ENCODE measurements around the gene ASTN2. TPM values are rescaled to one million over a fixed set of nuclear protein-coding genes. Genes with fewer than 3 reads are reported as not detected.

The ASTN2 gene
- total and polyA plus RNA-seq, 4 donors, result 0.57 to 2.9 (median 1.4) TPM

DNA sequence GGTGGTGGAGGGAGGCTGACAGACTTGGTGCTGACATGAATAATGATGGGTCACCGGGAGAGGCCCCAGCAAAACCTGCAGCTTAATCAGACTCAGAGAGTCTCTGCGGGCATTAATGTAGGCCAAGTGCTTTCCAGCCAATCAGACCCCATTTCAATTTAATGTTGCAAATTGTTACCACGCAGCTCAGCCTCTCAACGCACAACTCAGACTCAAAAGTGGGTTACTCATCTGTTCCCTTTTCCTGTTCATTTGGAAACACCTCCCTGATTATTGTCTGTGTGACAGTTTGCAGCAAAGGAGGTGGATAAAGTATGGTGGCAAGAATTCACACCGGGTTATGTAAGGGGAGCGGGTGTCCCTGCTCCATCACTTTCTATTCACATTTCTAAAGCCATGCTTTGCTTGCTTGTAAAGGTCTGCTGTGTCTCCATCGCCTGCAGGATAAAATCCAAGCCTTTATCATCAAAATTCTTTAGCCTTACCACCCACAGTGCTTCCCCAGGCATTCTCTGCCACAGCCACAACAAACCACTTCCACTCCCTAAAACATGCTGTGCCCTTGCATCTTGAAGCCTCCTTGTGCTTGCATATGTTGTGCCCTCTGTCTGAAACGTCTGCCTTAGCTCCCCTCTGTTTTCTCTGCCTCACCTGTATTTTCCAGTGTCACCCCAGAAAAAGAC lies 156.5 kb downstream of the ASTN2 start:
- Histone ChIP-seq H3K36me3 (ENCODE audit: control insufficient read depth in 4 of 4, insufficient read depth in 3 of 4, low read depth in 1 of 4, low read length in 3 of 4) (no peaks in the 10 kb centered on the region), H3K9ac (ENCODE audit: low read depth in 1 of 2, low read length in 2 of 2) (no peak overlapping the region), H3K9me3 (ENCODE audit: control insufficient read depth in 4 of 4, low read length in 3 of 4) (no peaks in the 10 kb centered on the region), H3K27me3 (ENCODE audit: control insufficient read depth in 4 of 4, insufficient read depth in 4 of 4, low read length in 3 of 4) (peaks cover 0 to 10% (median 4%) of the 10 kb centered on the region in 4 donors), H3K27ac (ENCODE audit: low read depth in 1 of 2, low read length in 2 of 2) (no peak overlapping the region), H3K4me1 (ENCODE audit: control insufficient read depth in 4 of 4, insufficient read depth in 4 of 4, low read length in 3 of 4) (no peaks in the 10 kb centered on the region), H3K4me3 (ENCODE audit: low read depth in 1 of 3, low read length in 3 of 3) (no peak overlapping the region)
- WGBS, result 63% methylated on average over 8 of the region's 8 CpGs
- TF ChIP-seq YY1 (IDR thresholded peaks at IDR 0.05) (no peak), NR2F2 (IDR thresholded peaks at IDR 0.05) (no peak), HNF4G (IDR thresholded peaks at IDR 0.05) (no peak), RAD21 (IDR thresholded peaks at IDR 0.05) (no peak), FOXA2 (IDR thresholded peaks at IDR 0.05) (no peak), GABPA (IDR thresholded peaks at IDR 0.05 in 1 of 2, conservative IDR thresholded peaks at IDR 0.05 in 1 of 2) (no peak), SP1 (IDR thresholded peaks at IDR 0.05) (no peak), EGR1 (IDR thresholded peaks at IDR 0.05; ENCODE audit: low read depth in 2 of 2) (no peak), JUND (IDR thresholded peaks at IDR 0.05) (no peak), RXRA (IDR thresholded peaks at IDR 0.05) (no peak), FOXA1 (IDR thresholded peaks at IDR 0.05) (no peak), TAF1 (conservative IDR thresholded peaks at IDR 0.05) (no peak)
- TF ChIP-seq, protein P1, sequence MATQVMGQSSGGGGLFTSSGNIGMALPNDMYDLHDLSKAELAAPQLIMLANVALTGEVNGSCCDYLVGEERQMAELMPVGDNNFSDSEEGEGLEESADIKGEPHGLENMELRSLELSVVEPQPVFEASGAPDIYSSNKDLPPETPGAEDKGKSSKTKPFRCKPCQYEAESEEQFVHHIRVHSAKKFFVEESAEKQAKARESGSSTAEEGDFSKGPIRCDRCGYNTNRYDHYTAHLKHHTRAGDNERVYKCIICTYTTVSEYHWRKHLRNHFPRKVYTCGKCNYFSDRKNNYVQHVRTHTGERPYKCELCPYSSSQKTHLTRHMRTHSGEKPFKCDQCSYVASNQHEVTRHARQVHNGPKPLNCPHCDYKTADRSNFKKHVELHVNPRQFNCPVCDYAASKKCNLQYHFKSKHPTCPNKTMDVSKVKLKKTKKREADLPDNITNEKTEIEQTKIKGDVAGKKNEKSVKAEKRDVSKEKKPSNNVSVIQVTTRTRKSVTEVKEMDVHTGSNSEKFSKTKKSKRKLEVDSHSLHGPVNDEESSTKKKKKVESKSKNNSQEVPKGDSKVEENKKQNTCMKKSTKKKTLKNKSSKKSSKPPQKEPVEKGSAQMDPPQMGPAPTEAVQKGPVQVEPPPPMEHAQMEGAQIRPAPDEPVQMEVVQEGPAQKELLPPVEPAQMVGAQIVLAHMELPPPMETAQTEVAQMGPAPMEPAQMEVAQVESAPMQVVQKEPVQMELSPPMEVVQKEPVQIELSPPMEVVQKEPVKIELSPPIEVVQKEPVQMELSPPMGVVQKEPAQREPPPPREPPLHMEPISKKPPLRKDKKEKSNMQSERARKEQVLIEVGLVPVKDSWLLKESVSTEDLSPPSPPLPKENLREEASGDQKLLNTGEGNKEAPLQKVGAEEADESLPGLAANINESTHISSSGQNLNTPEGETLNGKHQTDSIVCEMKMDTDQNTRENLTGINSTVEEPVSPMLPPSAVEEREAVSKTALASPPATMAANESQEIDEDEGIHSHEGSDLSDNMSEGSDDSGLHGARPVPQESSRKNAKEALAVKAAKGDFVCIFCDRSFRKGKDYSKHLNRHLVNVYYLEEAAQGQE (IDR thresholded peaks at IDR 0.05), result no peak
- TF ChIP-seq, protein P2, sequence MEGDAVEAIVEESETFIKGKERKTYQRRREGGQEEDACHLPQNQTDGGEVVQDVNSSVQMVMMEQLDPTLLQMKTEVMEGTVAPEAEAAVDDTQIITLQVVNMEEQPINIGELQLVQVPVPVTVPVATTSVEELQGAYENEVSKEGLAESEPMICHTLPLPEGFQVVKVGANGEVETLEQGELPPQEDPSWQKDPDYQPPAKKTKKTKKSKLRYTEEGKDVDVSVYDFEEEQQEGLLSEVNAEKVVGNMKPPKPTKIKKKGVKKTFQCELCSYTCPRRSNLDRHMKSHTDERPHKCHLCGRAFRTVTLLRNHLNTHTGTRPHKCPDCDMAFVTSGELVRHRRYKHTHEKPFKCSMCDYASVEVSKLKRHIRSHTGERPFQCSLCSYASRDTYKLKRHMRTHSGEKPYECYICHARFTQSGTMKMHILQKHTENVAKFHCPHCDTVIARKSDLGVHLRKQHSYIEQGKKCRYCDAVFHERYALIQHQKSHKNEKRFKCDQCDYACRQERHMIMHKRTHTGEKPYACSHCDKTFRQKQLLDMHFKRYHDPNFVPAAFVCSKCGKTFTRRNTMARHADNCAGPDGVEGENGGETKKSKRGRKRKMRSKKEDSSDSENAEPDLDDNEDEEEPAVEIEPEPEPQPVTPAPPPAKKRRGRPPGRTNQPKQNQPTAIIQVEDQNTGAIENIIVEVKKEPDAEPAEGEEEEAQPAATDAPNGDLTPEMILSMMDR (IDR thresholded peaks at IDR 0.05; ENCODE audit: low read depth, low read length, missing input control), result no peak
- TF ChIP-seq, protein P3, sequence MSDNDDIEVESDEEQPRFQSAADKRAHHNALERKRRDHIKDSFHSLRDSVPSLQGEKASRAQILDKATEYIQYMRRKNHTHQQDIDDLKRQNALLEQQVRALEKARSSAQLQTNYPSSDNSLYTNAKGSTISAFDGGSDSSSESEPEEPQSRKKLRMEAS (IDR thresholded peaks at IDR 0.05), result no peak
- TF ChIP-seq, protein P4, sequence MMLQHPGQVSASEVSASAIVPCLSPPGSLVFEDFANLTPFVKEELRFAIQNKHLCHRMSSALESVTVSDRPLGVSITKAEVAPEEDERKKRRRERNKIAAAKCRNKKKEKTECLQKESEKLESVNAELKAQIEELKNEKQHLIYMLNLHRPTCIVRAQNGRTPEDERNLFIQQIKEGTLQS (IDR thresholded peaks at IDR 0.05), result no peak
- no peak for DNase-seq (ENCODE audit: low spot score)

GRCh38 chr9:117253261-117253660 lies 161.6 kb downstream of the ASTN2 start:
- WGBS, result 36% methylated on average over 2 of the region's 2 CpGs
- H3K36me3 ChIP-seq (ENCODE audit: control insufficient read depth in 4 of 4, insufficient read depth in 3 of 4, low read depth in 1 of 4, low read length in 3 of 4), result no peaks in the 10 kb centered on the region
- DNase-seq (ENCODE audit: low spot score), result no peak
- no peaks in the 10 kb centered on the region for H3K4me1 ChIP-seq (ENCODE audit: control insufficient read depth in 4 of 4, insufficient read depth in 4 of 4, low read length in 3 of 4)
- H3K4me3 ChIP-seq (ENCODE audit: low read depth in 1 of 3, low read length in 3 of 3), result no peak overlapping the region
- no peak overlapping the region for H3K9ac ChIP-seq (ENCODE audit: low read depth in 1 of 2, low read length in 2 of 2)
- peaks cover 0 to 12% (median 0%) of the 10 kb centered on the region in 4 donors for H3K27me3 ChIP-seq (ENCODE audit: control insufficient read depth in 4 of 4, insufficient read depth in 4 of 4, low read length in 3 of 4)
- H3K9me3 ChIP-seq (ENCODE audit: control insufficient read depth in 4 of 4, low read length in 3 of 4), result no peaks in the 10 kb centered on the region
- TF ChIP-seq GABPA (IDR thresholded peaks at IDR 0.05 in 1 of 2, conservative IDR thresholded peaks at IDR 0.05 in 1 of 2) (no peak), EGR1 (IDR thresholded peaks at IDR 0.05; ENCODE audit: low read depth in 2 of 2) (no peak), FOXA1 (IDR thresholded peaks at IDR 0.05) (no peak), HNF4A (conservative IDR thresholded peaks at IDR 0.05) (no peak), NR2F2 (IDR thresholded peaks at IDR 0.05) (no peak), JUND (IDR thresholded peaks at IDR 0.05) (no peak), FOXA2 (IDR thresholded peaks at IDR 0.05) (no peak), ZBTB33 (IDR thresholded peaks at IDR 0.05) (no peak), SP1 (IDR thresholded peaks at IDR 0.05) (no peak)
- TF ChIP-seq, protein P3 (IDR thresholded peaks at IDR 0.05), result no peak
- TF ChIP-seq, protein P4 (IDR thresholded peaks at IDR 0.05), result no peak
- TF ChIP-seq, protein P1 (IDR thresholded peaks at IDR 0.05), result no peak
- H3K27ac ChIP-seq (ENCODE audit: low read depth in 1 of 2, low read length in 2 of 2), result no peak overlapping the region

Data from liver (tissue), 9 donors.